ENCODE results near the gene HNRNPH3.
"Not testable (repeated sequence)": the region's sequence is repeated elsewhere in the genome, so short reads cannot be mapped to it uniquely, and the experiment has no call there.

Gene HNRNPH3

GRCh38 chr10:68331455-68332258, at the start of gene HNRNPH3:
Gene HNRNPH3 (plus strand): TSS chr10:68332064. CDS start chr10:68337222, 5,158 bp downstream.
- peak; percentile 94 for DNase-seq (ENCODE audit: low spot score)

- DNase-seq (ENCODE audit: low spot score) = no peak
Measured at GRCh38 chr10:68284062-68285001, 47.5 kb upstream of the HNRNPH3 start.

GRCh38 chr10:68288717-68289116, 43.1 kb upstream of the HNRNPH3 start:
- DNase-seq (ENCODE audit: low spot score) = no peak

GRCh38 chr10:68290736-68291135, 41.1 kb upstream of the HNRNPH3 start:
- DNase-seq (ENCODE audit: low spot score) = no peak

GRCh38 chr10:68296843-68297663, 34.8 kb upstream of the HNRNPH3 start:
- no peak for DNase-seq (ENCODE audit: low spot score)

- no peak for DNase-seq (ENCODE audit: low spot score)
Measured at GRCh38 chr10:68301301-68301700, 30.6 kb upstream of the HNRNPH3 start.

- peak; percentile 28 for DNase-seq (ENCODE audit: low spot score)
Measured at GRCh38 chr10:68301790-68302502, 29.9 kb upstream of the HNRNPH3 start.

- no peak for DNase-seq (ENCODE audit: low spot score)
Measured at GRCh38 chr10:68302503-68302823, 29.4 kb upstream of the HNRNPH3 start.

GRCh38 chr10:68302871-68303270, 29.0 kb upstream of the HNRNPH3 start:
- no peak for DNase-seq (ENCODE audit: low spot score)

- no peak for DNase-seq (ENCODE audit: low spot score)
Measured at GRCh38 chr10:68303849-68304412, 27.9 kb upstream of the HNRNPH3 start.

GRCh38 chr10:68305854-68306253, 26.0 kb upstream of the HNRNPH3 start:
- DNase-seq (ENCODE audit: low spot score) = no peak

GRCh38 chr10:68310531-68310930, 21.3 kb upstream of the HNRNPH3 start:
- no peak for DNase-seq (ENCODE audit: low spot score)

GRCh38 chr10:68314930-68315329, 16.9 kb upstream of the HNRNPH3 start:
- not testable (repeated sequence) for DNase-seq (ENCODE audit: low spot score)

- no peak for DNase-seq (ENCODE audit: low spot score)
Measured at GRCh38 chr10:68315582-68315981, 16.3 kb upstream of the HNRNPH3 start.

- DNase-seq (ENCODE audit: low spot score) = no peak
Measured at GRCh38 chr10:68318331-68319059, 13.4 kb upstream of the HNRNPH3 start.

- DNase-seq (ENCODE audit: low spot score) = not testable (repeated sequence)
Measured at GRCh38 chr10:68324396-68324795, 7.5 kb upstream of the HNRNPH3 start.

GRCh38 chr10:68327889-68328786, 3.7 kb upstream of the HNRNPH3 start:
- peak; percentile 45 for DNase-seq (ENCODE audit: low spot score)

GRCh38 chr10:68329506-68329861, 2.4 kb upstream of the HNRNPH3 start:
- no peak for DNase-seq (ENCODE audit: low spot score)

- DNase-seq (ENCODE audit: low spot score) = no peak
Measured at GRCh38 chr10:68330852-68331454, 911 bp upstream of the HNRNPH3 start.
